Right lobe of liver (tissue), 4 donors: ENCODE data around the gene LTO1.

Experiments
- CTCF ChIP-seq, 4 donors: fragments of 200-600 bp in 3 of 4; fragments of 450-650 bp in 1 of 4; IDR thresholded peaks; one replicate each; pipeline versions ENCODE4 v1.5.1 to v1.8.0; 2016 to 2022; ENCODE audit warnings: antibody characterized with exemption in 4 of 4, mild to moderate bottlenecking in 2 of 4
- POLR2A ChIP-seq: fragments of 450-650 bp; IDR thresholded peaks from one replicate; pipeline ENCODE4 v1.6.1; 2017; ENCODE audit warnings: antibody characterized with exemption, mild to moderate bottlenecking
- donor health status: DM: no; HTN: no; CAD: no.
- donor health status: DM: no; HTN: no; CAD: no.
- donor health status: DM: no; HTN: yes; CAD: no.

DNA sequence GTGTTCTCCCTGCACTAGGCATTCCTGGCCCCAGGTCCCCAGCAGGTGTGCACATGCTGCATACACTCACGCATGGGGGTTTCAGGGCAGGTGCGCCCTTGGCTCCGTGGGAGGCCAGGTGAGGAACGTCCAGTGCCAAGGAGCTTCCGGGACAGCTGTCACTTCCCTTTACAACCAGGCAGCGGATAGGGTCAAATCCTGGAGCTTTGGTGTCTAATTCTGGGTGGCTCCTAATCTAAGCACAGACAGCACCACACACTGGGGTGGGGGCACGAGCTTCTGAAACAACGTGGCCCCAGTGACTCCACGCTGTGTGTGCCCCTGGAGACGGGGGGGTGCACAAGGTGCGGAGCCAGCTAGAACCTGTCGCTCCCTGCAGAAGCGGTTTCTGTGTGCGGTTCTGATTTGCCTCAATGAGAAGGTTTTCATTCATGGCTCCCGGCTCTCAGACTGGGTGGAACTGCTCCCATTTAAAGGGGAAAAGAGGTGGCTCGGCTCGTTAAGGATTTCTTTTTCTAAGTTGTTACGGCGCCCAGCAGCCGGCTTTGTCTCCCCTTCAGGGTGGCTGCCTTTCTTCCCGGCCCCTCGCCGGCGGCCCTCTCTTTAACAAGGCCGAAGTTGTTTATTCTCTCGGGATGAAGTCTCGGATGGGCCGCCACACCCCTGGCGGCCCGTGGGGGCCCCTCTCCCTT, 29.2 kb downstream of the LTO1 start:
- TF ChIP-seq CTCF (IDR thresholded peaks at IDR 0.05) (no peak), POLR2A (no peak)
